ENCODE data around the gene ING3. TPM values are rescaled to one million over a fixed set of nuclear protein-coding genes. Genes with fewer than 3 reads are reported as not detected.

Gene ING3
- total RNA-seq, 1 experiment from 2014 or later, result 9.1 TPM

GRCh38 chr7:120996333-120996987, 45.9 kb downstream of the ING3 start:
- ChIA-PET POLR2A (no interaction called here), CTCF (no interaction called here)
- intact Hi-C loops (cut with micrococcal nuclease; ENCODE audit: unreplicated experiment) (no loop called here), in situ Hi-C loops (cut with HindIII; ENCODE audit: low pct_unique_long_range_greater_than_20kb, low sequenced_read_pairs) (no loop called here)
- H3K4me1 ChIP-seq (ENCODE audit: control insufficient read depth, insufficient read depth, low read length), result no peaks in the 10 kb centered on the region
- ATAC-seq (no peak), DNase-seq (ENCODE audit: low read depth, low spot score) (no peak)
- H3K27ac ChIP-seq (ENCODE audit: low read length), result no peak overlapping the region
- peaks cover 6% of the 10 kb centered on the region; the same call in 1 of the 2 replicates for H3K27me3 ChIP-seq (ENCODE audit: control insufficient read depth, insufficient read depth, low read length)
- no peak overlapping the region for H3K4me3 ChIP-seq (ENCODE audit: low read depth in 2 of 2, low read length in 2 of 2)
- TF ChIP-seq, protein P1, sequence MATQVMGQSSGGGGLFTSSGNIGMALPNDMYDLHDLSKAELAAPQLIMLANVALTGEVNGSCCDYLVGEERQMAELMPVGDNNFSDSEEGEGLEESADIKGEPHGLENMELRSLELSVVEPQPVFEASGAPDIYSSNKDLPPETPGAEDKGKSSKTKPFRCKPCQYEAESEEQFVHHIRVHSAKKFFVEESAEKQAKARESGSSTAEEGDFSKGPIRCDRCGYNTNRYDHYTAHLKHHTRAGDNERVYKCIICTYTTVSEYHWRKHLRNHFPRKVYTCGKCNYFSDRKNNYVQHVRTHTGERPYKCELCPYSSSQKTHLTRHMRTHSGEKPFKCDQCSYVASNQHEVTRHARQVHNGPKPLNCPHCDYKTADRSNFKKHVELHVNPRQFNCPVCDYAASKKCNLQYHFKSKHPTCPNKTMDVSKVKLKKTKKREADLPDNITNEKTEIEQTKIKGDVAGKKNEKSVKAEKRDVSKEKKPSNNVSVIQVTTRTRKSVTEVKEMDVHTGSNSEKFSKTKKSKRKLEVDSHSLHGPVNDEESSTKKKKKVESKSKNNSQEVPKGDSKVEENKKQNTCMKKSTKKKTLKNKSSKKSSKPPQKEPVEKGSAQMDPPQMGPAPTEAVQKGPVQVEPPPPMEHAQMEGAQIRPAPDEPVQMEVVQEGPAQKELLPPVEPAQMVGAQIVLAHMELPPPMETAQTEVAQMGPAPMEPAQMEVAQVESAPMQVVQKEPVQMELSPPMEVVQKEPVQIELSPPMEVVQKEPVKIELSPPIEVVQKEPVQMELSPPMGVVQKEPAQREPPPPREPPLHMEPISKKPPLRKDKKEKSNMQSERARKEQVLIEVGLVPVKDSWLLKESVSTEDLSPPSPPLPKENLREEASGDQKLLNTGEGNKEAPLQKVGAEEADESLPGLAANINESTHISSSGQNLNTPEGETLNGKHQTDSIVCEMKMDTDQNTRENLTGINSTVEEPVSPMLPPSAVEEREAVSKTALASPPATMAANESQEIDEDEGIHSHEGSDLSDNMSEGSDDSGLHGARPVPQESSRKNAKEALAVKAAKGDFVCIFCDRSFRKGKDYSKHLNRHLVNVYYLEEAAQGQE (IDR thresholded peaks at IDR 0.05; ENCODE audit: insufficient read depth in 1 of 2, low read depth in 2 of 2, low read length in 1 of 2), result no peak
- TF ChIP-seq POLR2AphosphoS5 (IDR thresholded peaks at IDR 0.05; ENCODE audit: low read depth, low read length), result no peak
- TF ChIP-seq CTCF (IDR thresholded peaks at IDR 0.05), result no peak
- TF ChIP-seq SIN3A (IDR thresholded peaks at IDR 0.05; ENCODE audit: borderline replicate concordance, insufficient read depth, low read depth, low read length), result no peak
- no peak for TF ChIP-seq TCF7L2 (IDR thresholded peaks at IDR 0.05; ENCODE audit: low read depth, low read length)
- no peaks in the 10 kb centered on the region for H3K9me3 ChIP-seq (ENCODE audit: control insufficient read depth, insufficient read depth, low read depth, low read length)
- no peaks in the 10 kb centered on the region for H3K36me3 ChIP-seq (ENCODE audit: control insufficient read depth, insufficient read depth, low read length)
- BruUV-seq (replicated peaks), result no TSS peak

DNA sequence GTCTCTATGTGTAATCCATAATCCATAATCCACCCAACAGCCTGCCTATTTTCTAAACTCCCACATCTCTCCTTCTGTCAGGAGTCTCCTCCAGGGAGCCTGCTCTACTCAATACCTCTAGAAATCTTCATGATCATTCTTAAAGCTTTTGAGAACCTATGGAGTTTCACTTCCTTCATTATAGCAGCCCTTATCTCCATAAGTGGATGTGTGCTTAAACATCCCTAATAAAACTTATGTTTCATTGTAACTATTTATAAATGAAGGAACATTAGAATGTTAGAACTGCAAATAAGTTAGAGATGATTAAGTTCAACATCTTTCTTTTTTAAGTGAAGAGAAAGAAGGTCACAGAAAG, 46.4 kb downstream of the ING3 start:
- H3K27ac ChIP-seq (ENCODE audit: low read length), result no peak overlapping the region
- CTCF ChIA-PET, result no interaction called here
- H3K36me3 ChIP-seq (ENCODE audit: control insufficient read depth, insufficient read depth, low read length), result no peaks in the 10 kb centered on the region
- peaks cover 4% of the 10 kb centered on the region; the same call in 1 of the 2 replicates for H3K27me3 ChIP-seq (ENCODE audit: control insufficient read depth, insufficient read depth, low read length)
- no peaks in the 10 kb centered on the region for H3K4me1 ChIP-seq (ENCODE audit: control insufficient read depth, insufficient read depth, low read length)
- DNase-seq (ENCODE audit: low read depth, low spot score) (no peak), ATAC-seq (no peak)
- no TSS peak for BruUV-seq (replicated peaks)
- H3K4me3 ChIP-seq (ENCODE audit: low read depth in 2 of 2, low read length in 2 of 2), result no peak overlapping the region
- in situ Hi-C loops (cut with HindIII; ENCODE audit: low pct_unique_long_range_greater_than_20kb, low sequenced_read_pairs), result no loop called here
- TF ChIP-seq, protein P1 (IDR thresholded peaks at IDR 0.05; ENCODE audit: insufficient read depth in 1 of 2, low read depth in 2 of 2, low read length in 1 of 2), result no peak
- TF ChIP-seq TCF7L2 (IDR thresholded peaks at IDR 0.05; ENCODE audit: low read depth, low read length) (no peak), CTCF (IDR thresholded peaks at IDR 0.05) (no peak), POLR2AphosphoS5 (IDR thresholded peaks at IDR 0.05; ENCODE audit: low read depth, low read length) (no peak), SIN3A (IDR thresholded peaks at IDR 0.05; ENCODE audit: borderline replicate concordance, insufficient read depth, low read depth, low read length) (no peak)
- POLR2A ChIA-PET, result no interaction called here
- H3K9me3 ChIP-seq (ENCODE audit: control insufficient read depth, insufficient read depth, low read depth, low read length), result no peaks in the 10 kb centered on the region
- intact Hi-C loops (cut with micrococcal nuclease; ENCODE audit: unreplicated experiment), result no loop called here

Measured in Panc1 (cell line).